Activated T-cell treated with anti-CD3 and anti-CD28 coated beads for 48 hours (primary cell): Measurements from ENCODE around the gene VTI1A.
"Not testable (repeated sequence)": the region's sequence is repeated elsewhere in the genome, so short reads cannot be mapped to it uniquely, and the experiment has no call there.

Experiments
- DNase-seq: peaks from one replicate; pipeline ENCODE4 v3.0.0-alpha.2; 2020; ENCODE audit warnings: low read depth

Gene VTI1A

GRCh38 chr10:112723876-112724275 lies 276.9 kb downstream of the VTI1A start:
- no peak for DNase-seq

GRCh38 chr10:112724404-112724991 lies 277.5 kb downstream of the VTI1A start:
- DNase-seq: no peak

GRCh38 chr10:112728118-112728883 lies 281.3 kb downstream of the VTI1A start:
- DNase-seq: no peak

- no peak for DNase-seq
Observed at GRCh38 chr10:112728997-112729396, 282.0 kb downstream of the VTI1A start.

GRCh38 chr10:112731450-112731849 lies 284.4 kb downstream of the VTI1A start:
- DNase-seq: not testable (repeated sequence)

GRCh38 chr10:112732277-112732921 lies 285.4 kb downstream of the VTI1A start:
- no peak for DNase-seq

- DNase-seq: no peak
Observed at GRCh38 chr10:112735041-112735695, 288.2 kb downstream of the VTI1A start.

GRCh38 chr10:112738606-112739591 lies 291.9 kb downstream of the VTI1A start:
- no peak for DNase-seq

GRCh38 chr10:112739592-112740353 lies 292.8 kb downstream of the VTI1A start:
- DNase-seq: no peak

GRCh38 chr10:112741830-112742402 lies 294.9 kb downstream of the VTI1A start:
- no peak for DNase-seq

- no peak for DNase-seq
Observed at GRCh38 chr10:112744181-112745096, 297.4 kb downstream of the VTI1A start.

- no peak for DNase-seq
Observed at GRCh38 chr10:112746329-112746728, 299.3 kb downstream of the VTI1A start.

GRCh38 chr10:112750427-112751167 lies 303.6 kb downstream of the VTI1A start:
- DNase-seq: no peak

- no peak for DNase-seq
Observed at GRCh38 chr10:112751651-112752050, 304.6 kb downstream of the VTI1A start.

- DNase-seq: no peak
Observed at GRCh38 chr10:112752288-112752687, 305.3 kb downstream of the VTI1A start.

- no peak for DNase-seq
Observed at GRCh38 chr10:112753961-112754411, 307.0 kb downstream of the VTI1A start.

- DNase-seq: no peak
Observed at GRCh38 chr10:112755446-112756234, 308.6 kb downstream of the VTI1A start.

- DNase-seq: no peak
Observed at GRCh38 chr10:112756235-112756527, 309.2 kb downstream of the VTI1A start.
